Kidney tubule cell (primary cell): ENCODE results near the gene OR2T29.
"Not testable (repeated sequence)": the region's sequence is repeated elsewhere in the genome, so short reads cannot be mapped to it uniquely, and the experiment has no call there.

Experiments
- DNase-seq: peaks from one replicate; pipeline ENCODE4 v3.0.0-alpha.2; 2018; ENCODE audit warnings: low spot score

OR2T29 gene

GRCh38 chr1:248510217-248510616 is 52.4 kb downstream of the OR2T29 start:
- not testable (repeated sequence) for DNase-seq

GRCh38 chr1:248507773-248508172 is 54.8 kb downstream of the OR2T29 start, which contains the start of gene OR2G6:
TSS of gene OR2G6 (plus strand) at chr1:248508073. CDS start at chr1:248521647, 13,574 bp downstream.
- not testable (repeated sequence) for DNase-seq
